Neutrophil (primary cell): ENCODE data around the gene RNGTT.

Experiments
- H3K27ac ChIP-seq: fragments of 200-600 bp; sonication (generic); 2 replicates; pipeline ENCODE4 v1.5.1; 2016; ENCODE audit warnings: mild to moderate bottlenecking, moderate library complexity
- H3K27me3 ChIP-seq: fragments of 200-600 bp; sonication (generic); 2 replicates; pipeline ENCODE4 v1.6.0; 2016; ENCODE audit warnings: mild to moderate bottlenecking
- H3K36me3 ChIP-seq: fragments of 200-600 bp; sonication (generic); 2 replicates; pipeline ENCODE4 v1.5.1; 2017
- H3K4me1 ChIP-seq, 2 experiments: fragments of 200-600 bp in 1 of 2; sonication (generic) in 1 of 2; 1 replicate in 1 of 2; 2 replicates in 1 of 2; pipeline versions ENCODE4 v1.5.1 to v1.6.1; 2013 to 2016; ENCODE audit warnings: low read depth in 1 of 2, low read length in 1 of 2, mild to moderate bottlenecking in 1 of 2, moderate library complexity in 1 of 2; ENCODE audit not compliant: control insufficient read depth in 1 of 2, insufficient read depth in 1 of 2
- H3K4me3 ChIP-seq, 2 experiments: fragments of 200-600 bp in 1 of 2; sonication (generic) in 1 of 2; 1 replicate in 1 of 2; 2 replicates in 1 of 2; pipeline ENCODE4 v1.5.1; 2013 to 2016; ENCODE audit warnings: low read depth in 1 of 2, low read length in 1 of 2, mild to moderate bottlenecking in 1 of 2, moderate library complexity in 1 of 2
- H3K9me3 ChIP-seq: fragments of 200-600 bp; sonication (generic); 2 replicates; pipeline ENCODE4 v1.5.1; 2016
- CTCF ChIP-seq: fragments of 200-600 bp; sonication (generic); IDR thresholded peaks from 2 replicates; pipeline ENCODE4 v1.5.1; 2016; ENCODE audit warnings: antibody characterized with exemption

The RNGTT gene

GRCh38 chr6:88810089-88810488 lies 153.3 kb downstream of the RNGTT start:
- TF ChIP-seq CTCF, result no peak
- H3K27ac ChIP-seq, result no peak overlapping the region
- no peaks in the 10 kb centered on the region for H3K9me3 ChIP-seq
- H3K4me3 ChIP-seq, result no peak overlapping the region
- H3K4me1 ChIP-seq, result no peaks in the 10 kb centered on the region
- no peaks in the 10 kb centered on the region for H3K27me3 ChIP-seq
- H3K36me3 ChIP-seq, result no peaks in the 10 kb centered on the region

- no peaks in the 10 kb centered on the region for H3K4me1 ChIP-seq
- H3K9me3 ChIP-seq, result no peaks in the 10 kb centered on the region
- TF ChIP-seq CTCF, result no peak
- H3K27ac ChIP-seq, result no peak overlapping the region
- no peaks in the 10 kb centered on the region for H3K27me3 ChIP-seq
- H3K36me3 ChIP-seq, result no peaks in the 10 kb centered on the region
- no peak overlapping the region for H3K4me3 ChIP-seq
These were observed 155.0 kb downstream of the RNGTT start for GRCh38 chr6:88808381-88808780.

GRCh38 chr6:88807622-88808021 lies 155.8 kb downstream of the RNGTT start:
- H3K9me3 ChIP-seq, result no peaks in the 10 kb centered on the region

GRCh38 chr6:88806728-88807127 lies 156.7 kb downstream of the RNGTT start:
- TF ChIP-seq CTCF, result no peak
- Histone ChIP-seq H3K4me1 (no peaks in the 10 kb centered on the region), H3K4me3 (no peak overlapping the region), H3K27me3 (no peaks in the 10 kb centered on the region), H3K9me3 (no peaks in the 10 kb centered on the region), H3K27ac (no peak overlapping the region), H3K36me3 (no peaks in the 10 kb centered on the region)

More at GRCh38 chr6:88807622-88808021, 155.8 kb downstream of the RNGTT start:
- no peaks in the 10 kb centered on the region for H3K27me3 ChIP-seq
- TF ChIP-seq CTCF, result no peak
- H3K4me3 ChIP-seq, result no peak overlapping the region
- no peak overlapping the region for H3K27ac ChIP-seq
- H3K36me3 ChIP-seq, result no peaks in the 10 kb centered on the region
- H3K4me1 ChIP-seq, result no peaks in the 10 kb centered on the region

GRCh38 chr6:88804701-88805100 lies 158.7 kb downstream of the RNGTT start:
- H3K27ac ChIP-seq, result no peak overlapping the region
- no peaks in the 10 kb centered on the region for H3K4me1 ChIP-seq
- H3K9me3 ChIP-seq, result no peaks in the 10 kb centered on the region
- peaks cover 5% of the 10 kb centered on the region for H3K36me3 ChIP-seq
- no peaks in the 10 kb centered on the region for H3K27me3 ChIP-seq
- H3K4me3 ChIP-seq, result no peak overlapping the region
- no peak for TF ChIP-seq CTCF

- Histone ChIP-seq H3K27me3 (no peaks in the 10 kb centered on the region), H3K27ac (no peak overlapping the region), H3K4me3 (no peak overlapping the region), H3K4me1 (no peaks in the 10 kb centered on the region), H3K9me3 (no peaks in the 10 kb centered on the region), H3K36me3 (no peaks in the 10 kb centered on the region)
- TF ChIP-seq CTCF, result no peak
These were observed 177.9 kb downstream of the RNGTT start for GRCh38 chr6:88785478-88785877.
